GM15510 (cell line): ENCODE results near the gene EXOC3.

ENCODE experiments used
- POLR2A ChIP-seq: IDR thresholded peaks from 3 replicates; pipeline ENCODE4 v1.6.1; 2011; ENCODE audit warnings: borderline replicate concordance; ENCODE audit not compliant: insufficient read length; ENCODE audit errors: extremely low read depth

EXOC3 gene

DNA sequence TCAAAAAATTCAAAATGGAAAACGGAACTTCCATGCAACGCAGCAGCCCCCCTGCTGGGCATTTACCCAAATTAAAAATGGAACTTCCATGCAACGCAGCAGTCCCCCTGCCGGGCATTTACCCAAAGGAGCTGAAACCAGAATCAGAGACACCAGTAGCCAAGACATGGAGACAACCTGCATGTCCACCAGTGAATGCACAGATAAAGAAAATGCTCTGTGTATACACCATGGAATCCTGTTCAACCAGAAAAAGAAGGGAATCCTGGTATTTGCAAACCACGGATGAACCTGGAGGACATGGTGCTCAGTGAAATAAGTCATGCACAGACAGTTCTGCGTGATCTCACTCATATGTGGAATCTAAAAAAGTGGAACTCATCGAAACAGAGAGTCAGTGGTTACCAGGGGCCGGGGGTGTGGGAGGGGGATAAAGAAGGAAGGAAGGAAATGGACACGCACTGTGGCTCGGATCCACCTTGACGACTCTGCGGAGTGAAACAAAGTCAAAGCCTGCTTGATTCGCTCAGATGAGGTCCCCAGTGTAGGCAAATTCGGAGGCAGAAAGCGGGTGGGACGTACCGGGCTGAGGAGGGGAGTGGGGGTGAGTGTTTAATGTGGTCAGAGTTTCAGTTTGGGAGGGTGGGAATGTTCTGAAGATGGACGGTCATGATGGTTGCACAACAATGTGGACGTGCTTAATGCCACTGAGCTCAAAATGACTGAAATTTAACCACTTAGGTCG, 40.2 kb upstream of the EXOC3 start:
- TF ChIP-seq POLR2A = no peak

DNA sequence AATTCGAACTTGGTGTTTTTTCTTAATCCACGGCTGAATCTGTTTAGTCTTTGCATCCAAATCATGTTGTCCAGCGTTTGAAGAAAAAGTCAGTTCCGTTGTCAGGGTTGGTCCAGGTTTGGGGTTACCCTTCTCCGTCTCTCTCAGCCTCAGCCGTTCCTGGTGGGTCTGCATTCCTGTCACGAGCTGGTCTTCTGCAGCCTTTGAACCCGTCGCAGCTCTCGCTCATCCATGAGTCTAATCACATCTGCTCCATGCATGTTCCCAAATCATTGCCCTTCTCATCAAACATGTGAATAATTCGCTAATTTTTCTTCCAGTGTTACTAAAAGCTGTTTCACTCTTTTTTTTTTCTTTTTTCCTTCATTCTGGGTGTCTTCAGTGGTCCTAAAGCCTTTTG, 39.0 kb upstream of the EXOC3 start:
- no peak for TF ChIP-seq POLR2A

GRCh38 chr5:404666-405241, 38.2 kb upstream of the EXOC3 start:
- TF ChIP-seq POLR2A = no peak

DNA sequence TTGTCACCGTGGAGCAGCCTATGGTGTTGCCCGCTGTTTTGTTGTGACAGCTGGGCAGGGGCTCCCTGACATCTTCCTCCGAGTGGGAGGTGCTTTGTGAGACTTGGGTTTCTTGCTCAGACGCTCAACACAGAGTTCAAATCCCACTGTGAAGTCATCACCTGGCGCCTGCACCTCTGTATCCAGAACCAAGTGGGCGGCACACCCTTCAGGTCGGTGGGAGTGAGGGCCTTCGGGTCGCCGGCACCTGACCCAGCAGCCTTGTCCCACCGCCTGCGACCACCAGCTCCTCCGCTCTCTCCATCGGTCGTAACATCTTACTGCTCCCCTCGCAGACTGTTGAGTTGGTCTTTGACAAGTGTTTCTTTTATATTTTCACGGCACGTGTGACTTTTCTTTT, 37.6 kb upstream of the EXOC3 start:
- no peak for TF ChIP-seq POLR2A

- no peak for TF ChIP-seq POLR2A
Measured at GRCh38 chr5:406041-406440, 36.9 kb upstream of the EXOC3 start.

- no peak for TF ChIP-seq POLR2A
Measured at GRCh38 chr5:407051-407450, 35.9 kb upstream of the EXOC3 start.

GRCh38 chr5:407801-408268, 35.1 kb upstream of the EXOC3 start:
- no peak for TF ChIP-seq POLR2A

DNA sequence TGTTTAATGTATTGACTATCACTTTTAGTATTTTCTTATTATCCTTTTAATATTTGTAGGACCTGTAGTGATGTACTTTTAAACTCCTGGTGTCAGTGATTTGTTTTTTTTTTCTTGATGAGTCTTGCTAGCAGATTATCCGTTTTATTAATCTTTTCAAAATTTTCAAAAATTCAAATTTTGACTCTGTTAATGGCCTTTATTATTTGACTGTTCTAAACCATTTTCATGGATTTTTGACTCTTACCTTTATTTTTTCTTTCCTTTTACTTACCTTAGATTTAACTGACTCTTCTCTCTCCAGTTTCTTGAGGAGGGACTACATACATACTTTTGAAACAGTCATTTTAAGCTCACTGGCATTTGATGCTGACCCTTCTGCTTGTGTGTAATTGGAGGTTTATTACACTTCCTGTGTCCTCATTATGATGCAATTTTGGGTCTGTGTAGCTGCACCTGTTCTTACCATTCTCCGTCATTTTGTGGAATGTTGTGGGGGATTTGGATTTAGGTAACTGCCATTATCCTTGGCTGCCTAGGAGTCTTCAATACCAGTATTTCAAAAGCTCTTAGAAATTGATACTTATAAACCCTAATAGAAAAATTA, 32.0 kb upstream of the EXOC3 start:
- no peak for TF ChIP-seq POLR2A

DNA sequence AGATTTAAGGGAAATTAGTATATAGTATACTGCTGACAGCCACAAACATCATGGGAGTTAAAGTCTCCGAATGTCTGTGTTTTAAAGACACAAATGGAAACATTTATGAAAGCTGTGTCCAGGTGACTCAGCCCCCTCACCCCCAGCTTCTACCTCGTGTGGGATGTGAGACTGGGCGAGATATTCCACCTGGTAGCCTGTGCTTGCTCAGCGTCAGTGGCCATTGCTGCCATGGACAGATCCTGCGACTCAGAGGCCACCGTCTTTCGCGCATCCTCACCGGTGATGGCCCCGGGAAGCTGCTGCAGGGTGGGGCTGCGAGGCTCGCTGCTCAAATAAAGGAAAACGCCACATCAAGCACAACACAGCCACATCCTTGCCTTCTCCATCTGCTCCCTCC, 31.2 kb upstream of the EXOC3 start:
- TF ChIP-seq POLR2A = no peak

- TF ChIP-seq POLR2A = no peak
Measured at GRCh38 chr5:415928-416635, 26.9 kb upstream of the EXOC3 start.

DNA sequence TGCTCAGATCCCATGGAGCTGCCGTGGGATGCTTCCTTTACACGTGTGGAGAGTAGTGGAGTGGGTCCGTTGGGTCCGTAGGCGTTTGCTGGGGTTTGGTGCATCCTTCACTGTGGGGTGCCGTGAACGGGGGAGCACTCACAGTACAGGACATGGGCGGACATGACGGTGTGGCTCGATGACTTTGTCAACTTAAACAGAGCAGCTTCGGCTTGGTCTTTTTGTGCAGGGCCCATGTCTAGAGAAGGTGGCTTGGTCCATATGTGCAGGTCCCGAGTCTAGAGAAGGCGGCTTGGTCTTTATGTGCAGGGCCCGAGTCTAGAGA, 26.4 kb upstream of the EXOC3 start:
- no peak for TF ChIP-seq POLR2A

GRCh38 chr5:417301-418161, 25.4 kb upstream of the EXOC3 start:
- no peak for TF ChIP-seq POLR2A

DNA sequence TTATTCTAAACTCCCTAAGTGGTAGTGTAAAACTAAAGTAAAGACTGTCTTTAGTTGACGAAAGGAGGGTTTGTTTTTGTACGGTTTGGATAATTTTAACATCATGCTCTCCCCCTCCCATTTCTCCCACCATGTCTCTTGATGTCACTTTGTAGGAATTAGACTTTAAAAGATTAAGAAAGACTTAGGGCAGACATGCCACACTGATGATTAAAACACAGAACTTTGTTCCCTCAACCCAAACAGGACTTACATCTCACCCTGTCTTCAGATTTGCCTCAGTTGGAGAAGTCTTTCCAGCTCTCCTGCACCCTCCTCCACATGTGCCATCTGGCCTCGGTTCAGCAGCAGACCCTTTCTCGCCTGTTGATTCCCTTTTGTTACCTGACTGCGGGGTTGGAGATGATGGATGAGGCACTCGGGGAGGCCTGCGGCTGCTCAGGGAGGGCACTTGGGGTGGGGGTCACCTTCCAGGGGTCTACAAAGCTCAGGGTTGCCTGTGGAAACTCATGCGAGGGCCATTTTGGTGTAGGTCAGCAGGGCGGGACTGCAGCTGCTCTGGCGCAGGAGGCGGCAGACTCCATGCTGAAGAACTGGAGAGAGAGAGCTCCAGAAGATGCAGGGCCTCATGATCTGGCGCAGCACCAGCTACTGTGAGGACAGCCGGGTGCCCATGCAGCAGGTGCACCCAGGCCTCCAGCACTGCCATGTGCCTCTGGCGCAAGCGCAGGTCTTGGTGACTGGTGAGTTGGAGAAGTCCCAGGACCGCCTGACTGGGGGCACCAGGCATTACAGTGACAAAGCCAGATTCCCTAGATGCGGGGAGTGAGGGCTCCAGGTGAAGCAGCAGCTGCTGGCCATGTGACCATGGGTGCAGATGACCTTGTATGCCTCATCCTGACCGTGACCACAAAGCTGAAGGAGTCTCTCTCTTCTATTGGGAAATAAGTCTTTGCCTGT, 24.5 kb upstream of the EXOC3 start:
- TF ChIP-seq POLR2A = no peak
